WTC11 (cell line): ENCODE results near the gene HIPK3. TPM values are rescaled to one million over a fixed set of nuclear protein-coding genes. Genes with fewer than 3 reads are reported as not detected.

ENCODE experiments used
- ATAC-seq: fragments of 200-7000 bp; cut with Tn5 transposase; 2 replicates; pipeline ENCODE4 v1.10.0; 2021; ENCODE audit warnings: mild to moderate bottlenecking, moderate library complexity
- CTCF ChIA-PET: fragments of 300-600 bp; sonication (Branson Sonifier 250); formaldehyde crosslinking; loops from one replicate; lab custom pipeline; 2021; ENCODE audit warnings: antibody characterized with exemption; lab: Charles Lee
- POLR2A ChIA-PET: fragments of 350-600 bp; sonication (Branson Sonifier 250); formaldehyde crosslinking; loops from one replicate; lab custom pipeline; 2021; ENCODE audit warnings: antibody characterized with exemption; lab: Charles Lee
- DNase-seq: peaks from one replicate; pipeline ENCODE4 v3.0.0; 2021; ENCODE audit warnings: low spot score
- H3K27ac Mint-ChIP-seq: 2 replicates; pipeline ENCODE4 v1.8.0; 2021; ENCODE audit warnings: mixed read lengths
- H3K27me3 Mint-ChIP-seq: 2 replicates; pipeline ENCODE4 v1.8.0; 2021; ENCODE audit warnings: low read depth, mild to moderate bottlenecking, moderate library complexity, mixed read lengths
- H3K36me3 Mint-ChIP-seq: 2 replicates; pipeline ENCODE4 v1.8.0; 2021; ENCODE audit warnings: mixed read lengths
- H3K4me1 Mint-ChIP-seq: 2 replicates; pipeline ENCODE4 v1.8.0; 2022; ENCODE audit warnings: mixed read lengths
- H3K4me3 Mint-ChIP-seq: 2 replicates; pipeline ENCODE4 v1.8.0; 2021; ENCODE audit warnings: mild to moderate bottlenecking, moderate library complexity, mixed read lengths
- H3K9me3 Mint-ChIP-seq: 2 replicates; pipeline ENCODE4 v1.8.0; 2021; ENCODE audit warnings: mixed read lengths
- CREB1 ChIP-seq: sonication (generic); formaldehyde crosslinking; IDR thresholded peaks from 2 replicates; pipeline ENCODE4 v1.8.0; 2023; ENCODE audit warnings: mild to moderate bottlenecking, missing genetic modification reagents
- ELF4 ChIP-seq: sonication (generic); formaldehyde crosslinking; IDR thresholded peaks from 2 replicates; pipeline ENCODE4 v1.8.1; 2022; ENCODE audit warnings: low read depth, mild to moderate bottlenecking, moderate library complexity, missing genetic modification reagents
- ETV6 ChIP-seq: sonication (generic); formaldehyde crosslinking; IDR thresholded peaks from 2 replicates; pipeline ENCODE4 v1.8.1; 2022; ENCODE audit warnings: mild to moderate bottlenecking, missing genetic modification reagents
- FOXJ3 ChIP-seq: sonication (generic); formaldehyde crosslinking; IDR thresholded peaks from 2 replicates; pipeline ENCODE4 v1.9.0; 2021; ENCODE audit warnings: missing genetic modification reagents, mild to moderate bottlenecking, borderline replicate concordance
- FOXK1 ChIP-seq: sonication (generic); formaldehyde crosslinking; IDR thresholded peaks from 2 replicates; pipeline ENCODE4 v1.8.0; 2022; ENCODE audit warnings: mild to moderate bottlenecking, moderate library complexity, missing genetic modification reagents
- GTF2I ChIP-seq: fragments of 250-450 bp; sonication (Bioruptor Pico); conservative IDR thresholded peaks from 2 replicates; pipeline ENCODE4 v1.4.0; 2021; ENCODE audit warnings: mild to moderate bottlenecking
- JUN ChIP-seq: sonication (generic); formaldehyde crosslinking; IDR thresholded peaks from 2 replicates; pipeline ENCODE4 v1.8.0; 2023; ENCODE audit warnings: mild to moderate bottlenecking, missing genetic modification reagents
- KAT7 ChIP-seq: sonication (generic); formaldehyde crosslinking; IDR thresholded peaks from 2 replicates; pipeline ENCODE4 v1.8.1; 2023; ENCODE audit warnings: missing genetic modification reagents, mild to moderate bottlenecking, borderline replicate concordance
- NFE2L1 ChIP-seq: sonication (generic); formaldehyde crosslinking; IDR thresholded peaks from 2 replicates; pipeline ENCODE4 v1.8.1; 2023; ENCODE audit warnings: missing genetic modification reagents
- NR1H2 ChIP-seq: sonication (generic); formaldehyde crosslinking; IDR thresholded peaks from 2 replicates; pipeline ENCODE4 v1.9.0; 2021; ENCODE audit warnings: mild to moderate bottlenecking, moderate library complexity, missing genetic modification reagents
- RORB ChIP-seq: fragments of 250-450 bp; sonication (Bioruptor Pico); IDR thresholded peaks from 2 replicates; pipeline ENCODE4 v1.9.0; 2021; ENCODE audit warnings: mild to moderate bottlenecking
- ZBTB21 ChIP-seq: sonication (generic); formaldehyde crosslinking; IDR thresholded peaks from 2 replicates; pipeline ENCODE4 v1.8.1; 2023; ENCODE audit warnings: mild to moderate bottlenecking, missing genetic modification reagents, borderline replicate concordance
- ZNF423 ChIP-seq: fragments of 250-450 bp; sonication (Bioruptor Pico); IDR thresholded peaks from 2 replicates; pipeline ENCODE4 v2.1.2; 2022; ENCODE audit warnings: mild to moderate bottlenecking, moderate library complexity
- total RNA-seq: library from RNA; stranded (reverse); gene quantifications from 3 replicates; pipeline ENCODE4 v1.2.3, GENCODE V29; 2021
- TF ChIP-seq, protein P1 (sequence below): sonication (generic); formaldehyde crosslinking; IDR thresholded peaks from 2 replicates; pipeline ENCODE4 v1.8.1; 2023; ENCODE audit warnings: mild to moderate bottlenecking, moderate library complexity, missing genetic modification reagents
- TF ChIP-seq, protein P2 (sequence below): sonication (generic); formaldehyde crosslinking; IDR thresholded peaks from 2 replicates; pipeline ENCODE4 v1.8.0; 2023; ENCODE audit warnings: mild to moderate bottlenecking, missing genetic modification reagents
- TF ChIP-seq, protein P3 (sequence below): fragments of 250-450 bp; sonication (Bioruptor Pico); IDR thresholded peaks from 2 replicates; pipeline ENCODE4 v2.1.2; 2022; ENCODE audit warnings: mild to moderate bottlenecking, moderate library complexity
- TF ChIP-seq, protein P4 (sequence below): sonication (generic); formaldehyde crosslinking; IDR thresholded peaks from 2 replicates; pipeline ENCODE4 v1.8.0; 2022; ENCODE audit warnings: mild to moderate bottlenecking, missing genetic modification reagents
- TF ChIP-seq, protein P5 (sequence below): fragments of 250-450 bp; sonication (Bioruptor Pico); conservative IDR thresholded peaks from 2 replicates; pipeline ENCODE4 v1.9.0; 2021; ENCODE audit warnings: mild to moderate bottlenecking
- TF ChIP-seq, protein P6 (sequence below): sonication (generic); formaldehyde crosslinking; IDR thresholded peaks from 2 replicates; pipeline ENCODE4 v1.8.0; 2022; ENCODE audit warnings: mild to moderate bottlenecking, missing genetic modification reagents
- TF ChIP-seq, protein P7 (sequence below): sonication (generic); formaldehyde crosslinking; IDR thresholded peaks from 2 replicates; pipeline ENCODE4 v1.8.0; 2023; ENCODE audit warnings: missing genetic modification reagents, mild to moderate bottlenecking, borderline replicate concordance

HIPK3 gene
- total RNA-seq, 1 experiment from 2014 or later = 24.1 TPM

DNA sequence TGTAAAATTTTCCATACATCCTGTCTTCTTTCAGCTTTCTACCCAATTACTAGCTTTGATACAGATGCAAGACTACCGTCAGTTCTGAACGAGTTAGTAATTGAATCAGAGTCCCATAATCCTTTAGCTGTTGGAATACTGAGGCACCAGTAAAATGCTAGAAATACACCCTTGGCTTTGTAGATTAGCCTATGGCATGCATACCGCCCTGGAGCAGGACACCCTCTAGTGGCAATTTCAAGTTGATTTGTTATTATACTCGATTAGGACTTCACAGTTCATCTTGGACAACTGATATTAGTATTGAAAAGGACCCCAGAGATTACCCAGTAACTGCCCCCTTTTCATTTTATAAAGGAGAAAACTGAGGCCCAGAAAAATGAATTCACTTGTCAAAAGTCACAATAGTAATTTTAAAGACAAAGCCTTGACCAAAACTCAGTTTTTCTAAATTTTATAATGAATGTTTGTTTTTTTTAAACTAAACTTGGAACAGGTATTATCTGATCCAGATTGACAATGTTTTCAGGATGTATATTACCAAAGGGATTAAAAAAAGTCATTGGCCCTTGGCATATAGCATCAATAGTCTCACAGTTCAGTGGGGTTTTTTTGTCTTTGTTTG is 72.6 kb downstream of the HIPK3 start (continued):
- no peak for TF ChIP-seq ETV6 (CRISPR knock-in tag)
- TF ChIP-seq, all 79 proteins: peak for 0

DNA sequence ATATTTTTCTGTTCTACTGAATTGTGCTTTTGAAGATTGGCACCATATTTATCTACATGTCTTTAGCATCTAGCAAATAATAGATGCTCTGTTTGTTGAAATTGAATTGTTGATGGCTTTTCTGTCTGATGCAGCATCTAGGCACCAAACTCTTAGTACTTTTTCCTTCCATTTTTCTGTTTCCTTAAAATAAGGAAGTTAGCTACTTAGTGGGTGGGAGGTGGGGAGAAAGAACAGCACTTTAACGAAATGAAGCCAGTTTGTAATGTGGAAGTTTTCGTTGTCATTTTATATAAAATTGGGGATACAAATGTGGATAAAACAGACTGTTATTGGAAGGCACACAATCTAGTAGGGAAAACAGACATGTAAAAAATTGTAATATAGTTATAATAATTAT is 76.6 kb downstream of the HIPK3 start:
- Mint-ChIP-seq H3K4me1 (peaks cover 3% of the 10 kb centered on the region), H3K36me3 (no peaks in the 10 kb centered on the region), H3K27me3 (no peaks in the 10 kb centered on the region), H3K4me3 (no peak overlapping the region), H3K27ac (no peak overlapping the region), H3K9me3 (no peaks in the 10 kb centered on the region)
- ATAC-seq (no peak), DNase-seq (no peak)
- CTCF ChIA-PET = no interaction called here
- POLR2A ChIA-PET = interaction anchor here (0.6 kb wide), 1 partner anchor 125 kb away, joined by 3 read pairs; no protein-coding TSS in a partner anchor
- TF ChIP-seq FOXK1 (CRISPR knock-in tag) (no peak), NFE2L1 (CRISPR knock-in tag) (no peak), FOXJ3 (no peak), GTF2I (CRISPR knock-in tag) (no peak), ELF4 (CRISPR knock-in tag) (no peak), NR1H2 (CRISPR knock-in tag) (no peak), JUN (CRISPR knock-in tag) (no peak), ZBTB21 (CRISPR knock-in tag) (no peak), KAT7 (CRISPR knock-in tag) (no peak), CREB1 (CRISPR knock-in tag) (no peak), RORB (CRISPR knock-in tag) (no peak), ZNF423 (CRISPR knock-in tag) (no peak)
- TF ChIP-seq, protein P1, sequence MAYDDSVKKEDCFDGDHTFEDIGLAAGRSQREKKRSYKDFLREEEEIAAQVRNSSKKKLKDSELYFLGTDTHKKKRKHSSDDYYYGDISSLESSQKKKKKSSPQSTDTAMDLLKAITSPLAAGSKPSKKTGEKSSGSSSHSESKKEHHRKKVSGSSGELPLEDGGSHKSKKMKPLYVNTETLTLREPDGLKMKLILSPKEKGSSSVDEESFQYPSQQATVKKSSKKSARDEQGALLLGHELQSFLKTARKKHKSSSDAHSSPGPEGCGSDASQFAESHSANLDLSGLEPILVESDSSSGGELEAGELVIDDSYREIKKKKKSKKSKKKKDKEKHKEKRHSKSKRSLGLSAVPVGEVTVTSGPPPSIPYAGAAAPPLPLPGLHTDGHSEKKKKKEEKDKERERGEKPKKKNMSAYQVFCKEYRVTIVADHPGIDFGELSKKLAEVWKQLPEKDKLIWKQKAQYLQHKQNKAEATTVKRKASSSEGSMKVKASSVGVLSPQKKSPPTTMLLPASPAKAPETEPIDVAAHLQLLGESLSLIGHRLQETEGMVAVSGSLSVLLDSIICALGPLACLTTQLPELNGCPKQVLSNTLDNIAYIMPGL (CRISPR knock-in tag) = no peak
- TF ChIP-seq, protein P2, sequence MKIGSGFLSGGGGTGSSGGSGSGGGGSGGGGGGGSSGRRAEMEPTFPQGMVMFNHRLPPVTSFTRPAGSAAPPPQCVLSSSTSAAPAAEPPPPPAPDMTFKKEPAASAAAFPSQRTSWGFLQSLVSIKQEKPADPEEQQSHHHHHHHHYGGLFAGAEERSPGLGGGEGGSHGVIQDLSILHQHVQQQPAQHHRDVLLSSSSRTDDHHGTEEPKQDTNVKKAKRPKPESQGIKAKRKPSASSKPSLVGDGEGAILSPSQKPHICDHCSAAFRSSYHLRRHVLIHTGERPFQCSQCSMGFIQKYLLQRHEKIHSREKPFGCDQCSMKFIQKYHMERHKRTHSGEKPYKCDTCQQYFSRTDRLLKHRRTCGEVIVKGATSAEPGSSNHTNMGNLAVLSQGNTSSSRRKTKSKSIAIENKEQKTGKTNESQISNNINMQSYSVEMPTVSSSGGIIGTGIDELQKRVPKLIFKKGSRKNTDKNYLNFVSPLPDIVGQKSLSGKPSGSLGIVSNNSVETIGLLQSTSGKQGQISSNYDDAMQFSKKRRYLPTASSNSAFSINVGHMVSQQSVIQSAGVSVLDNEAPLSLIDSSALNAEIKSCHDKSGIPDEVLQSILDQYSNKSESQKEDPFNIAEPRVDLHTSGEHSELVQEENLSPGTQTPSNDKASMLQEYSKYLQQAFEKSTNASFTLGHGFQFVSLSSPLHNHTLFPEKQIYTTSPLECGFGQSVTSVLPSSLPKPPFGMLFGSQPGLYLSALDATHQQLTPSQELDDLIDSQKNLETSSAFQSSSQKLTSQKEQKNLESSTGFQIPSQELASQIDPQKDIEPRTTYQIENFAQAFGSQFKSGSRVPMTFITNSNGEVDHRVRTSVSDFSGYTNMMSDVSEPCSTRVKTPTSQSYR (CRISPR knock-in tag) = no peak
- TF ChIP-seq, protein P3, sequence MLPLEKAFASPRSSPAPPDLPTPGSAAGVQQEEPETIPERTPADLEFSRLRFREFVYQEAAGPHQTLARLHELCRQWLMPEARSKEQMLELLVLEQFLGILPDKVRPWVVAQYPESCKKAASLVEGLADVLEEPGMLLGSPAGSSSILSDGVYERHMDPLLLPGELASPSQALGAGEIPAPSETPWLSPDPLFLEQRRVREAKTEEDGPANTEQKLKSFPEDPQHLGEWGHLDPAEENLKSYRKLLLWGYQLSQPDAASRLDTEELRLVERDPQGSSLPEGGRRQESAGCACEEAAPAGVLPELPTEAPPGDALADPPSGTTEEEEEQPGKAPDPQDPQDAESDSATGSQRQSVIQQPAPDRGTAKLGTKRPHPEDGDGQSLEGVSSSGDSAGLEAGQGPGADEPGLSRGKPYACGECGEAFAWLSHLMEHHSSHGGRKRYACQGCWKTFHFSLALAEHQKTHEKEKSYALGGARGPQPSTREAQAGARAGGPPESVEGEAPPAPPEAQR (CRISPR knock-in tag) = no peak
- TF ChIP-seq, protein P4, sequence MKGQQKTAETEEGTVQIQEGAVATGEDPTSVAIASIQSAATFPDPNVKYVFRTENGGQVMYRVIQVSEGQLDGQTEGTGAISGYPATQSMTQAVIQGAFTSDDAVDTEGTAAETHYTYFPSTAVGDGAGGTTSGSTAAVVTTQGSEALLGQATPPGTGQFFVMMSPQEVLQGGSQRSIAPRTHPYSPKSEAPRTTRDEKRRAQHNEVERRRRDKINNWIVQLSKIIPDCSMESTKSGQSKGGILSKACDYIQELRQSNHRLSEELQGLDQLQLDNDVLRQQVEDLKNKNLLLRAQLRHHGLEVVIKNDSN (CRISPR knock-in tag) = no peak
- TF ChIP-seq, protein P5, sequence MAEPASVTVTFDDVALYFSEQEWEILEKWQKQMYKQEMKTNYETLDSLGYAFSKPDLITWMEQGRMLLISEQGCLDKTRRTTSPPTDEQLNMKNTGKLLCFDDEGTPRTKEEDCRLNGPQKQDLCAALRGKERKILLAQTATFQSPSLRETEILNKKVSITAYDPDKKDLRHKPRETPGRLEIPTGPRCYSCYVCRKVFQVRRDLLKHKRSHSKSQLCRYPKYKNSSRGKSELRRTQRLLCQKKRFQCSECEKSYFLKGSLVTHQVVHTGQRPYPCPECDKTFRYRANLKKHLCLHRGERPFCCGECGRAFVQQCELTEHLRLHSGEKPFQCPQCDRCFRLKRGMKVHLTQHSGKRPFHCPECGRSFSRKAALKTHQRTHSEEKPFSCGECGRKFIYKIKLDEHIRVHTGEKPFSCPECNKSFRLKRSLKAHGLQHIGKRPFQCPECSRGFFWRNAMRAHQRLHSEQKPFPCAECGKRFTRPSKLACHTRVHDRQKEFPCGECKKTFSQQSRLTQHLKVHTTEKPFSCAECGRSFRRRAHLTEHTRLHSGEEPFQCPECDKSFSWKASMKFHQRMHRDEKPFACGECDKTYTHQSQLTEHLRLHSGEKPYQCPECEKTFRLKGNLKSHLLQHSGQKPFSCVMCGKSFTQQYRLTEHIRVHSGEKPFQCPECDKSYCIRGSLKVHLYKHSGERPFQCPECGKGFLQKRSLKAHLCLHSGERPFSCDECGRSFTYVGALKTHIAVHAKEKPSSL (CRISPR knock-in tag) = no peak
- TF ChIP-seq, protein P6, sequence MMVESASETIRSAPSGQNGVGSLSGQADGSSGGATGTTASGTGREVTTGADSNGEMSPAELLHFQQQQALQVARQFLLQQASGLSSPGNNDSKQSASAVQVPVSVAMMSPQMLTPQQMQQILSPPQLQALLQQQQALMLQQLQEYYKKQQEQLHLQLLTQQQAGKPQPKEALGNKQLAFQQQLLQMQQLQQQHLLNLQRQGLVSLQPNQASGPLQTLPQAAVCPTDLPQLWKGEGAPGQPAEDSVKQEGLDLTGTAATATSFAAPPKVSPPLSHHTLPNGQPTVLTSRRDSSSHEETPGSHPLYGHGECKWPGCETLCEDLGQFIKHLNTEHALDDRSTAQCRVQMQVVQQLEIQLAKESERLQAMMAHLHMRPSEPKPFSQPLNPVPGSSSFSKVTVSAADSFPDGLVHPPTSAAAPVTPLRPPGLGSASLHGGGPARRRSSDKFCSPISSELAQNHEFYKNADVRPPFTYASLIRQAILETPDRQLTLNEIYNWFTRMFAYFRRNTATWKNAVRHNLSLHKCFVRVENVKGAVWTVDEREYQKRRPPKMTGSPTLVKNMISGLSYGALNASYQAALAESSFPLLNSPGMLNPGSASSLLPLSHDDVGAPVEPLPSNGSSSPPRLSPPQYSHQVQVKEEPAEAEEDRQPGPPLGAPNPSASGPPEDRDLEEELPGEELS (CRISPR knock-in tag) = no peak
- TF ChIP-seq, protein P7, sequence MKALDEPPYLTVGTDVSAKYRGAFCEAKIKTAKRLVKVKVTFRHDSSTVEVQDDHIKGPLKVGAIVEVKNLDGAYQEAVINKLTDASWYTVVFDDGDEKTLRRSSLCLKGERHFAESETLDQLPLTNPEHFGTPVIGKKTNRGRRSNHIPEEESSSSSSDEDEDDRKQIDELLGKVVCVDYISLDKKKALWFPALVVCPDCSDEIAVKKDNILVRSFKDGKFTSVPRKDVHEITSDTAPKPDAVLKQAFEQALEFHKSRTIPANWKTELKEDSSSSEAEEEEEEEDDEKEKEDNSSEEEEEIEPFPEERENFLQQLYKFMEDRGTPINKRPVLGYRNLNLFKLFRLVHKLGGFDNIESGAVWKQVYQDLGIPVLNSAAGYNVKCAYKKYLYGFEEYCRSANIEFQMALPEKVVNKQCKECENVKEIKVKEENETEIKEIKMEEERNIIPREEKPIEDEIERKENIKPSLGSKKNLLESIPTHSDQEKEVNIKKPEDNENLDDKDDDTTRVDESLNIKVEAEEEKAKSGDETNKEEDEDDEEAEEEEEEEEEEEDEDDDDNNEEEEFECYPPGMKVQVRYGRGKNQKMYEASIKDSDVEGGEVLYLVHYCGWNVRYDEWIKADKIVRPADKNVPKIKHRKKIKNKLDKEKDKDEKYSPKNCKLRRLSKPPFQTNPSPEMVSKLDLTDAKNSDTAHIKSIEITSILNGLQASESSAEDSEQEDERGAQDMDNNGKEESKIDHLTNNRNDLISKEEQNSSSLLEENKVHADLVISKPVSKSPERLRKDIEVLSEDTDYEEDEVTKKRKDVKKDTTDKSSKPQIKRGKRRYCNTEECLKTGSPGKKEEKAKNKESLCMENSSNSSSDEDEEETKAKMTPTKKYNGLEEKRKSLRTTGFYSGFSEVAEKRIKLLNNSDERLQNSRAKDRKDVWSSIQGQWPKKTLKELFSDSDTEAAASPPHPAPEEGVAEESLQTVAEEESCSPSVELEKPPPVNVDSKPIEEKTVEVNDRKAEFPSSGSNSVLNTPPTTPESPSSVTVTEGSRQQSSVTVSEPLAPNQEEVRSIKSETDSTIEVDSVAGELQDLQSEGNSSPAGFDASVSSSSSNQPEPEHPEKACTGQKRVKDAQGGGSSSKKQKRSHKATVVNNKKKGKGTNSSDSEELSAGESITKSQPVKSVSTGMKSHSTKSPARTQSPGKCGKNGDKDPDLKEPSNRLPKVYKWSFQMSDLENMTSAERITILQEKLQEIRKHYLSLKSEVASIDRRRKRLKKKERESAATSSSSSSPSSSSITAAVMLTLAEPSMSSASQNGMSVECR (CRISPR knock-in tag) = no peak
